ENCODE data around the gene ATE1. TPM values are rescaled to one million over a fixed set of nuclear protein-coding genes. Genes with fewer than 3 reads are reported as not detected.

ATE1 gene
- polyA plus RNA-seq, 1 experiment: 17.9 TPM

- H3K4me3 ChIP-seq (ENCODE audit: low read depth, low read length): no peak overlapping the region
- H3K27ac ChIP-seq (ENCODE audit: low read depth, low read length): no peak overlapping the region
- DNase-seq (ENCODE audit: low read depth, low spot score): no peak
- no peak for TF ChIP-seq CTCF (IDR thresholded peaks at IDR 0.05; ENCODE audit: low read depth, low read length)
- H3K9me3 ChIP-seq (ENCODE audit: control insufficient read depth, insufficient read depth, low read length): no peaks in the 10 kb centered on the region
- ChIA-PET CTCF (interaction anchor here (1.4 to 2.7 kb wide), 4 partner anchors 20 to 937 kb away, joined by 6 to 17 read pairs (median 12); no protein-coding TSS in a partner anchor), POLR2A (no interaction called here)
- no peaks in the 10 kb centered on the region for H3K27me3 ChIP-seq (ENCODE audit: control insufficient read depth, insufficient read depth, low read length)
Measured at GRCh38 chr10:121880895-121881294, 46.9 kb downstream of the ATE1 start.

DNA sequence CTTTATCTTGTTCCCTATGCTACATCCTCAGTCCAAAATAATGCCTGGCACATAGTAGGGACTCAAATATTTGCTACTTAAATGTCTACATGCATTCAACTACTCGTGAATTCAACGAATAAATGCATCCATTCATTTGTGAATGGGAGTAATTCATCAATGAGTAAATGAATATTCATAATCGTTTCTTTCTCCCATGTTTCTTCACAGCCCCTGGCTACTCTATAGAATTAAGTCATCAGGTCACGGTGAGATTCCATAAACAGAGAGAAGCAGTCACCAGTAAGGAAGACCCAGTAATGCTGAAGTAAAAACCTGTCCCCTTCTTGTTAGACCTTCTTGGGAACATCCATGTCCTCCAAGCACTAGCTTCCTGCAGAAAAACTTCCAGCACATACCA lies 48.4 kb downstream of the ATE1 start:
- Histone ChIP-seq H3K27ac (ENCODE audit: low read depth, low read length) (no peak overlapping the region), H3K27me3 (ENCODE audit: control insufficient read depth, insufficient read depth, low read length) (no peaks in the 10 kb centered on the region), H3K9me3 (ENCODE audit: control insufficient read depth, insufficient read depth, low read length) (no peaks in the 10 kb centered on the region), H3K4me3 (ENCODE audit: low read depth, low read length) (no peak overlapping the region)
- ChIA-PET POLR2A (no interaction called here), CTCF (interaction anchor here (0.6 to 2.7 kb wide), 3 partner anchors 20 to 930 kb away, joined by 4 to 17 read pairs (median 17); no protein-coding TSS in a partner anchor)
- DNase-seq (ENCODE audit: low read depth, low spot score): no peak
- TF ChIP-seq CTCF (IDR thresholded peaks at IDR 0.05; ENCODE audit: low read depth, low read length): no peak

DNA sequence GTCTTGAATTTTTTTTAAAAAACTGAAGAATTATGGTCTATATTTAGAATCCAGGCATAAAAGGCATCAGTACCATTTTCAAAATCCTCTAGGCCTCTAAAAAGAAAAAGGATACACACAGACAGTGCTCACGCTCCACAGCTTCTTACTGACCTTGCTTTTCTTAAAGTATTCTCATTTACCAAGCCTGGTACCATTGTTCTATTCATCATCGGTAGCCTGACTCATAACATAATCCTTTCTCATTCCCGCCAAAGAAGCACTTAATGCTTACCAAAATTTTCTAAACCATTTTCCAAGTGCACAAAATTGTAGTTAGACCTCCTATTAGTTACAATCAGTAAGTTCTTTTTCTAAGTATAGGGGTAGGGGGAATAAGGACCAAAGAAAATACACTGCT lies 54.6 kb downstream of the ATE1 start:
- Histone ChIP-seq H3K27me3 (ENCODE audit: control insufficient read depth, insufficient read depth, low read length) (no peaks in the 10 kb centered on the region), H3K9me3 (ENCODE audit: control insufficient read depth, insufficient read depth, low read length) (no peaks in the 10 kb centered on the region), H3K4me3 (ENCODE audit: low read depth, low read length) (no peak overlapping the region), H3K27ac (ENCODE audit: low read depth, low read length) (no peak overlapping the region)
- ChIA-PET POLR2A (no interaction called here), CTCF (no interaction called here)
- no peak for TF ChIP-seq CTCF (IDR thresholded peaks at IDR 0.05; ENCODE audit: low read depth, low read length)
- no peak for DNase-seq (ENCODE audit: low read depth, low spot score)

DNA sequence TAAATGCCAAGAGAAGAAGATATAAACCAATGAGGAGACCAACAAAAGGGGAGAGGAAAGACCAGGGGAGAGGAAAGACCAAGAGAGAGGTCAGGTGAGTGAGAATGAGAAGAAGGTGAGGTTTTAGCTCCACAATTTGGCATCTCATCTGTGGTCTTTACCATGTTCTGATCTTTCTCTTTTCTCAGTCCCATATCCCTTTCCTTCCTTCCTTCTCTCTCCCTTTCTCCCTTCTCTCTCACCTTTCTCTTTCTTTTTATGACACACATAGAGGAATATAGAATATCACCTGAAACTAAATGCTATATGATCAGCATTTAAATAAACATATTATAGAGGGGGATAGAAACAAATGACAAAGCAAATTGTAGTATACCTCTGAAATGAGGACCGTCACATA lies 57.4 kb downstream of the ATE1 start:
- Histone ChIP-seq H3K27ac (ENCODE audit: low read depth, low read length) (no peak overlapping the region), H3K4me3 (ENCODE audit: low read depth, low read length) (no peak overlapping the region), H3K27me3 (ENCODE audit: control insufficient read depth, insufficient read depth, low read length) (no peaks in the 10 kb centered on the region), H3K9me3 (ENCODE audit: control insufficient read depth, insufficient read depth, low read length) (no peaks in the 10 kb centered on the region)
- CTCF ChIA-PET: no interaction called here
- POLR2A ChIA-PET: no interaction called here
- no peak for TF ChIP-seq CTCF (IDR thresholded peaks at IDR 0.05; ENCODE audit: low read depth, low read length)
- no peak for DNase-seq (ENCODE audit: low read depth, low spot score)

DNA sequence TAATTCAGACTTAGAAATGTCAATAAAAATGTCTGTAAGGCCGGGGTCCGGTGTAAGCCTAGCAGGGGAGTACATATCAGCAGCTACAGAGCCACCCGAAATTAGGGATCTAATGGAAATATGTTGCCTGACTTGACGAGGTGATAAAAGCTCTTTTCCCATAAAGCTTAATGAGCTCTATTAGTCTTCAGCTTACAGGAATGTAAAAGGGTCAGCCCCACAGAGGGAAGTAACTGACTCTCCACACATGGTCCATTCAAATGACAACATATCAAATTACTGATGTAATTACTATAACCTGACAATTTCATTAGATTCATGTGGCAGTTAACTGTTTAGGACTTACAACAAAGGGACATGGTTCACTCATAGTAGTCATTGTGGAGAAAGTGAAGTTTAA lies 62.3 kb downstream of the ATE1 start:
- H3K4me3 ChIP-seq (ENCODE audit: low read depth, low read length): no peak overlapping the region
- CTCF ChIA-PET: interaction anchor here (1.8 kb wide), 1 partner anchor 917 kb away, joined by 6 read pairs; no protein-coding TSS in a partner anchor
- no peaks in the 10 kb centered on the region for H3K27me3 ChIP-seq (ENCODE audit: control insufficient read depth, insufficient read depth, low read length)

More for the DNA sequence above, 62.3 kb downstream of the ATE1 start:
- POLR2A ChIA-PET: no interaction called here
- no peaks in the 10 kb centered on the region for H3K9me3 ChIP-seq (ENCODE audit: control insufficient read depth, insufficient read depth, low read length)
- H3K27ac ChIP-seq (ENCODE audit: low read depth, low read length): no peak overlapping the region
- DNase-seq (ENCODE audit: low read depth, low spot score): no peak
- no peak for TF ChIP-seq CTCF (IDR thresholded peaks at IDR 0.05; ENCODE audit: low read depth, low read length)
